ENCODE results near the gene LACTBL1.

The LACTBL1 gene

GRCh38 chr1:22944346-22945055, 28.2 kb downstream of the LACTBL1 start:
- H3K9ac ChIP-seq (ENCODE audit: low read length), result no peak overlapping the region
- no peak overlapping the region for H3K27ac ChIP-seq (ENCODE audit: low read depth, low read length)
- no peaks in the 10 kb centered on the region for H3K36me3 ChIP-seq (ENCODE audit: control insufficient read depth, insufficient read depth, low read length)
- H3K4me1 ChIP-seq (ENCODE audit: control insufficient read depth, insufficient read depth, low read length), result no peaks in the 10 kb centered on the region
- H3K4me3 ChIP-seq (ENCODE audit: low read depth, low read length), result no peak overlapping the region
- H3K9me3 ChIP-seq (ENCODE audit: control insufficient read depth, insufficient read depth, low read depth, low read length), result peaks cover 15% of the 10 kb centered on the region; the same call in 1 of the 2 replicates
- no peaks in the 10 kb centered on the region for H3K27me3 ChIP-seq (ENCODE audit: control insufficient read depth, insufficient read depth, low read length)

GRCh38 chr1:22941257-22941656, 31.4 kb downstream of the LACTBL1 start:
- H3K4me1 ChIP-seq (ENCODE audit: control insufficient read depth, insufficient read depth, low read length), result no peaks in the 10 kb centered on the region
- H3K27me3 ChIP-seq (ENCODE audit: control insufficient read depth, insufficient read depth, low read length), result no peaks in the 10 kb centered on the region
- peaks cover 20% of the 10 kb centered on the region; the same call in 1 of the 2 replicates for H3K9me3 ChIP-seq (ENCODE audit: control insufficient read depth, insufficient read depth, low read depth, low read length)
- H3K36me3 ChIP-seq (ENCODE audit: control insufficient read depth, insufficient read depth, low read length), result no peaks in the 10 kb centered on the region
- H3K9ac ChIP-seq (ENCODE audit: low read length), result no peak overlapping the region
- no peak overlapping the region for H3K27ac ChIP-seq (ENCODE audit: low read depth, low read length)
- H3K4me3 ChIP-seq (ENCODE audit: low read depth, low read length), result no peak overlapping the region

GRCh38 chr1:22936681-22937080, 36.0 kb downstream of the LACTBL1 start:
- no peak overlapping the region for H3K27ac ChIP-seq (ENCODE audit: low read depth, low read length)
- H3K9me3 ChIP-seq (ENCODE audit: control insufficient read depth, insufficient read depth, low read depth, low read length), result peaks cover 35% of the 10 kb centered on the region
- H3K4me3 ChIP-seq (ENCODE audit: low read depth, low read length), result no peak overlapping the region
- no peak overlapping the region for H3K9ac ChIP-seq (ENCODE audit: low read length)
- H3K4me1 ChIP-seq (ENCODE audit: control insufficient read depth, insufficient read depth, low read length), result no peaks in the 10 kb centered on the region
- no peaks in the 10 kb centered on the region for H3K36me3 ChIP-seq (ENCODE audit: control insufficient read depth, insufficient read depth, low read length)
- no peaks in the 10 kb centered on the region for H3K27me3 ChIP-seq (ENCODE audit: control insufficient read depth, insufficient read depth, low read length)

GRCh38 chr1:22935433-22935832, 37.2 kb downstream of the LACTBL1 start:
- H3K9ac ChIP-seq (ENCODE audit: low read length), result no peak overlapping the region
- H3K4me3 ChIP-seq (ENCODE audit: low read depth, low read length), result no peak overlapping the region
- no peaks in the 10 kb centered on the region for H3K4me1 ChIP-seq (ENCODE audit: control insufficient read depth, insufficient read depth, low read length)
- peaks cover 26% of the 10 kb centered on the region for H3K9me3 ChIP-seq (ENCODE audit: control insufficient read depth, insufficient read depth, low read depth, low read length)
- H3K27ac ChIP-seq (ENCODE audit: low read depth, low read length), result no peak overlapping the region
- no peaks in the 10 kb centered on the region for H3K27me3 ChIP-seq (ENCODE audit: control insufficient read depth, insufficient read depth, low read length)
- H3K36me3 ChIP-seq (ENCODE audit: control insufficient read depth, insufficient read depth, low read length), result no peaks in the 10 kb centered on the region

GRCh38 chr1:22932803-22933470, 39.7 kb downstream of the LACTBL1 start:
- Histone ChIP-seq H3K27me3 (ENCODE audit: control insufficient read depth, insufficient read depth, low read length) (no peaks in the 10 kb centered on the region), H3K4me3 (ENCODE audit: low read depth, low read length) (no peak overlapping the region), H3K9me3 (ENCODE audit: control insufficient read depth, insufficient read depth, low read depth, low read length) (peaks cover 22% of the 10 kb centered on the region), H3K36me3 (ENCODE audit: control insufficient read depth, insufficient read depth, low read length) (no peaks in the 10 kb centered on the region), H3K4me1 (ENCODE audit: control insufficient read depth, insufficient read depth, low read length) (no peaks in the 10 kb centered on the region), H3K27ac (ENCODE audit: low read depth, low read length) (no peak overlapping the region), H3K9ac (ENCODE audit: low read length) (no peak overlapping the region)

- no peaks in the 10 kb centered on the region for H3K4me1 ChIP-seq (ENCODE audit: control insufficient read depth, insufficient read depth, low read length)
- H3K27me3 ChIP-seq (ENCODE audit: control insufficient read depth, insufficient read depth, low read length), result no peaks in the 10 kb centered on the region
- H3K9me3 ChIP-seq (ENCODE audit: control insufficient read depth, insufficient read depth, low read depth, low read length), result peaks cover 9% of the 10 kb centered on the region
- no peak overlapping the region for H3K9ac ChIP-seq (ENCODE audit: low read length)
- H3K27ac ChIP-seq (ENCODE audit: low read depth, low read length), result no peak overlapping the region
- no peak overlapping the region for H3K4me3 ChIP-seq (ENCODE audit: low read depth, low read length)
- no peaks in the 10 kb centered on the region for H3K36me3 ChIP-seq (ENCODE audit: control insufficient read depth, insufficient read depth, low read length)
These were observed 42.3 kb downstream of the LACTBL1 start for GRCh38 chr1:22930240-22930912.

GRCh38 chr1:22925111-22925510, 47.6 kb downstream of the LACTBL1 start:
- Histone ChIP-seq H3K27ac (ENCODE audit: low read depth, low read length) (no peak overlapping the region), H3K36me3 (ENCODE audit: control insufficient read depth, insufficient read depth, low read length) (no peaks in the 10 kb centered on the region), H3K27me3 (ENCODE audit: control insufficient read depth, insufficient read depth, low read length) (no peaks in the 10 kb centered on the region), H3K9me3 (ENCODE audit: control insufficient read depth, insufficient read depth, low read depth, low read length) (no peaks in the 10 kb centered on the region), H3K9ac (ENCODE audit: low read length) (no peak overlapping the region), H3K4me3 (ENCODE audit: low read depth, low read length) (no peak overlapping the region), H3K4me1 (ENCODE audit: control insufficient read depth, insufficient read depth, low read length) (no peaks in the 10 kb centered on the region)

GRCh38 chr1:22922640-22923039, 50.0 kb downstream of the LACTBL1 start:
- Histone ChIP-seq H3K9ac (ENCODE audit: low read length) (no peak overlapping the region), H3K27me3 (ENCODE audit: control insufficient read depth, insufficient read depth, low read length) (no peaks in the 10 kb centered on the region), H3K27ac (ENCODE audit: low read depth, low read length) (no peak overlapping the region), H3K4me1 (ENCODE audit: control insufficient read depth, insufficient read depth, low read length) (no peaks in the 10 kb centered on the region), H3K36me3 (ENCODE audit: control insufficient read depth, insufficient read depth, low read length) (no peaks in the 10 kb centered on the region), H3K9me3 (ENCODE audit: control insufficient read depth, insufficient read depth, low read depth, low read length) (no peaks in the 10 kb centered on the region), H3K4me3 (ENCODE audit: low read depth, low read length) (no peak overlapping the region)

GRCh38 chr1:22921452-22922126, 51.1 kb downstream of the LACTBL1 start:
- no peaks in the 10 kb centered on the region for H3K36me3 ChIP-seq (ENCODE audit: control insufficient read depth, insufficient read depth, low read length)
- H3K9ac ChIP-seq (ENCODE audit: low read length), result no peak overlapping the region
- H3K27me3 ChIP-seq (ENCODE audit: control insufficient read depth, insufficient read depth, low read length), result no peaks in the 10 kb centered on the region
- H3K4me1 ChIP-seq (ENCODE audit: control insufficient read depth, insufficient read depth, low read length), result no peaks in the 10 kb centered on the region
- H3K4me3 ChIP-seq (ENCODE audit: low read depth, low read length), result no peak overlapping the region
- H3K9me3 ChIP-seq (ENCODE audit: control insufficient read depth, insufficient read depth, low read depth, low read length), result no peaks in the 10 kb centered on the region
- H3K27ac ChIP-seq (ENCODE audit: low read depth, low read length), result no peak overlapping the region

GRCh38 chr1:22920734-22921451, 51.8 kb downstream of the LACTBL1 start:
- no peak overlapping the region for H3K9ac ChIP-seq (ENCODE audit: low read length)
- no peak overlapping the region for H3K27ac ChIP-seq (ENCODE audit: low read depth, low read length)
- no peaks in the 10 kb centered on the region for H3K9me3 ChIP-seq (ENCODE audit: control insufficient read depth, insufficient read depth, low read depth, low read length)
- H3K27me3 ChIP-seq (ENCODE audit: control insufficient read depth, insufficient read depth, low read length), result no peaks in the 10 kb centered on the region
- no peak overlapping the region for H3K4me3 ChIP-seq (ENCODE audit: low read depth, low read length)
- H3K4me1 ChIP-seq (ENCODE audit: control insufficient read depth, insufficient read depth, low read length), result no peaks in the 10 kb centered on the region
- no peaks in the 10 kb centered on the region for H3K36me3 ChIP-seq (ENCODE audit: control insufficient read depth, insufficient read depth, low read length)
